ENCODE results near the gene APP.

- no peak for TF ChIP-seq CTCF (IDR thresholded peaks at IDR 0.05; ENCODE audit: insufficient read depth, low read length)
- no peak for TF ChIP-seq POLR2AphosphoS5 (IDR thresholded peaks at IDR 0.05; ENCODE audit: low read depth)
- no peak for TF ChIP-seq GABPA (IDR thresholded peaks at IDR 0.05; ENCODE audit: low read depth)
- no peak for TF ChIP-seq REST (IDR thresholded peaks at IDR 0.05; ENCODE audit: insufficient replicate concordance, low read depth)
Measured at GRCh38 chr21:26107429-26107828, 63.1 kb downstream of the APP start.
